GM19452 (cell line): ENCODE data around the gene DOCK4.

Experiments used
- ATAC-seq: cut with Tn5 transposase; IDR thresholded peaks from one replicate; pipeline ENCODE4 v1.9.1; 2021; ENCODE audit not compliant: unreplicated experiment

Gene DOCK4

DNA sequence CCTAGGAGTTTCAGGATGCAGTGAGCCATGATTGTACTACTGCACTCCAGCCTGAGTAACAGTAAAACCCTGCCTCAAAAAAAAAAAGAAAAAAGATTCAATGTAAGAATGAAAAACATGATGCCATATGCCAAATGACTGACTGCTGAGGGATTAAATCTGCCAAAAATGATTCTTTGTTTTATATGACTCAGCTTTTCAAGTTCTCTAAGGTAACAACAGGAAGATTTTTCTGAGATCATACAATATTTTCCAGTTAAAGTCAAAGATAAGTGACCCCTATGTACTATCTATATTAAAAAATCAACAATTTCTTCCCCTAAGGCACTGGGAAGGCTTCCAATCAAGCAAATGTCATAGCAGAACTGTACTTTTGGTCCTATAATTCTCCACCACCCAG is 372.7 kb downstream of the DOCK4 start:
- ATAC-seq = no peak

GRCh38 chr7:111832174-111832573 is 374.0 kb downstream of the DOCK4 start:
- ATAC-seq = no peak

- no peak for ATAC-seq
These were observed 377.0 kb downstream of the DOCK4 start for GRCh38 chr7:111829221-111829620.

- ATAC-seq = no peak
These were observed 378.2 kb downstream of the DOCK4 start for GRCh38 chr7:111827863-111828504.

- ATAC-seq = no peak
These were observed 381.2 kb downstream of the DOCK4 start for GRCh38 chr7:111825046-111825445.

GRCh38 chr7:111823826-111824225 is 382.4 kb downstream of the DOCK4 start:
- no peak for ATAC-seq

DNA sequence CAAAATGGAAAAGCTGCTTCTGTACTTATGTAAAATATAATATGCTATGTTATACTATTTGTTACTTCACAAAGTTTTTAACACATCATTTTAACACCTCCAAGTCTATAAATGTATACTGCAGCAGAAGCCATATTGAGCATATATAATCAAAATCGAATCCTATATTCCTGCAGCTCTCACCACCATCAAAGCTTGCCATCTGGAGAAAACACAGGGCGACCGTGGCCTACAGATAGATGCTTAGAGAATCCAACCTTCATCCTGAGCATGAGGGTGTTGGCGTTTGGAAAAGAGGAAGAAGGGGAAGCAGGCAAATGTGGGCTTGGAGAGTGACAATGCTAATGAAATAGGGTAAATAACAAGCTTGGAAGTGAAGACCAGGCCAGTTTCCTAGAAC is 385.2 kb downstream of the DOCK4 start:
- no peak for ATAC-seq

DNA sequence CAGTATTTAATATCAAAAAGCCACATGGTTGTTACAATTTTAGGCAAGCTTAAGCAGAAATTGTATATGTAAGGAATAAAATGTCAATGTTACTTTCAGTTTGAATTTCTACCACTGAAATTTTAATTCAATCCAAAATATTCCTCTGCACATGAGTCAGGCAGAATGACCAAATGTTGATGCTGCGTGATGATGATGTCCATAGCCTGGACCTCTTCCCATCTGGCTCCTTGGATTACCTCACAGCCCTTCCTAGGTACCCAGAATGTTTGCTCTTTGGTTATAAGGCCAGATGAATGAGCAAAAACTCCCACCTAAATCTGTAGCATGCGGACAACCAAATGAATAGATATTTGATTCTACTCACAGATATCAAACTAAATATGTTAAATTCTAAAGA is 385.6 kb downstream of the DOCK4 start:
- ATAC-seq = no peak

- ATAC-seq = no peak
These were observed 386.1 kb downstream of the DOCK4 start for GRCh38 chr7:111820121-111820520.

DNA sequence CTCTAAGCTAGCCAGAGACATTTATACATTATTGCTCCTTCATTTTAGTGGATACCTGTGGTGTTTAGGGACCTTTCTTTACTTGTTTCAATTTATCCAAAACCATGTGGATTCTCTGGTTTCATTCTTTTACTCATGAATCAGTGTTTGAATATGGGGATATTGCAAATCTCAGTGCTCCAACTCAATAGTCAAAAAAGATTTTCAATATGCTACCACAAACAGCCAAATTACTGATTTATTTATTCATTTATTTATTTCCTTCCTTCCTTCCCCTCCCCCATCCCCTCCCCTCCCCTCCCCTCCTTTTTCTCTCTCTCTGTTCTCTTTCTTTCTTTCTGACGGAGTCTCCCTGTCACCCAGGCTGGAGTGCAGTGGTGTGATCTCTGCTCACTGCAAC is 390.8 kb downstream of the DOCK4 start:
- ATAC-seq = no peak

GRCh38 chr7:111813306-111813705 is 392.9 kb downstream of the DOCK4 start:
- ATAC-seq = no peak

- ATAC-seq = no peak
These were observed 400.0 kb downstream of the DOCK4 start for GRCh38 chr7:111806232-111806631.

DNA sequence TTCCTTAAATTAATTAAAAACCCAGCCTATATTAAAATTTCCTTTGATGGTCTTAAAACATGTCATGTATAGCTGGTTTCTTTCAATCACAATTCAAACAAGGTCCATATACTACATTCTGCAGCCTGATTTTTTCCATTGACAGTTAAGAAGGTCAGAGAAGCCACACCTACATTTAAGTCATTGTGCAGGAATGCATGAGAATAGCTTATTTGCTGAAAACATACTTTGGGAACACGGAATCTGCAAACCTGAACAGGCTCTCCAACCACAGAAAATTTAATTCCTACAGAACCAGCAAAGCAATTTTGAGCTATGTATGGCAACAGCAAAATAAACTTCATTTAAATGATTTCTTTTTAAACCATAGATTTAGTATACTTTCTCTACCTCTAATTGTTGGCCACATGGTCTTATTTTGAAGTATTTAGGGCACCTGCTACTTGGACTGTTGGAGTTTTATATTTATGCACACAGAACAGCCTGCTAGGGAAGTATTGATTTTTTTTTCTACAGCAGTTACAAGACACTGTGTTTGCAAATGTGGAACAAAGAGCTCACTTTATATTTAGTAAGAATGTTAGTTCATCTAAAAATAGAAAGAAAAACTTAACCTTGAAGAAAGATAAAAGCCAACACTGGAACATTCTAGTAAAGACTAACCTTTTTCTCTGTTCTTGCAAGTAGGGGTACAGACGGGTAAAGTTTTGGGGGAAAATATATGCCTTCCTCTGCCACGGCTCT is 403.0 kb downstream of the DOCK4 start:
- no peak for ATAC-seq

- ATAC-seq = no peak
These were observed 403.9 kb downstream of the DOCK4 start for GRCh38 chr7:111802194-111802772.

DNA sequence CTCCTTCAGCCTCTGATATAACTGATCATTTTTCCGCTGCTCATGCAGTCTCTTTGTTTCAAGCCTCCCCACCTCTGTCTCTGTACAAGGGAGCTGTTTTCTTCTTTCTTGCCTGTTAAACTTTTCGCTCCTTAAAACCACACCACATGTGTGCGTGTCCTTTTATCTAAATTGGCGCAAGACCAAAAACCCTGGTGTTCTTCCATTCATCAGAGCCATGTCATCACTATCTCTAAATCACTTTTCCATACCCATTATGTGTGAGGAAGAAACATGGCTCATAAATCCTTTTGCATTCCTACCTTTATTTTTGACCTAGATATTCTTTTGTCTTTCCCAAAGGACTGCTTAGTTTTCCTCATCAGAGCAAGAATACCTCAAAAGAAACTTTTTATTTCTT is 404.9 kb downstream of the DOCK4 start:
- no peak for ATAC-seq

GRCh38 chr7:111796671-111797070 is 409.5 kb downstream of the DOCK4 start:
- no peak for ATAC-seq

DNA sequence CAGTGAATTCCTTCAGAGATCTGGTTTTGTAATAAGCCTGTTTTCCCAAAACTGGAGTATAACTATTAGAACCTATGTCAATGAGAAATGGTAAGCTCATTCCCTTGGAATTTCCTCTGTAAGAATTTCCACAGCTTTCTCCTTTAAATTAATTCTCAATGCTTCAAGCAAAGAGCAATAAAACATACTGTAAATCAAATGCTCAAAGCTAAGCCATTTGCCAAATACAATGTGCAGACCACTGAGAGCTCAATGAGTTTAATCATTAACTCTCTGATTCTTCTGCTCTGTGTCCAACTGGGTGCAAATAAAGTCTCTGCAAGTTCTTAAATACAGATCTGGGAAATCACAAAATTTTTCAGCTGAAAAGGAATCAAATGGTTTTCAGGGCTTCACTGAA is 416.3 kb downstream of the DOCK4 start:
- no peak for ATAC-seq

DNA sequence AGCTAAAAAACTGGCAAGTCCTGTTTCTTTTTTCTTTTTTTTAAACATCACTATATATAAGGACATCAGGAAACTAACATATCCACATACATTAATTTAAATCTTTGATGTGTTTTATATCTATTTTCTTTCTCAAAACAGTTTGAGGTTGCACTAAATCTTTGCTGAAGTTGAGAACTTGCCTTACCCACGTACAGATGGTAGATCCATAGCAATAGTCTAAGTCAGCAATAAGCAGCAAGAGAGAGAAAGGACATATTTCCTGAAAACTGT is 417.2 kb downstream of the DOCK4 start:
- ATAC-seq = no peak

- ATAC-seq = no peak
These were observed 417.7 kb downstream of the DOCK4 start for GRCh38 chr7:111788286-111789047.

- ATAC-seq = no peak
These were observed 418.5 kb downstream of the DOCK4 start for GRCh38 chr7:111787741-111788140.

- ATAC-seq = no peak
These were observed 419.1 kb downstream of the DOCK4 start for GRCh38 chr7:111787099-111787498.

GRCh38 chr7:111785076-111785475 is 421.1 kb downstream of the DOCK4 start:
- ATAC-seq = no peak
